ENCODE results near the gene WIPF2.
"Not testable (repeated sequence)": the region's sequence is repeated elsewhere in the genome, so short reads cannot be mapped to it uniquely, and the experiment has no call there.

The WIPF2 gene

GRCh38 chr17:40295488-40296436 is 76.7 kb downstream of the WIPF2 start:
- no peak for DNase-seq (ENCODE audit: low read depth in 2 of 2)

- no peak for DNase-seq (ENCODE audit: low read depth in 2 of 2)
These were observed 78.4 kb downstream of the WIPF2 start for GRCh38 chr17:40297511-40297910.

- no peak for DNase-seq (ENCODE audit: low read depth in 2 of 2)
These were observed 79.6 kb downstream of the WIPF2 start for GRCh38 chr17:40298726-40299125.

GRCh38 chr17:40299159-40299757 is 80.2 kb downstream of the WIPF2 start:
- DNase-seq (ENCODE audit: low read depth in 2 of 2) = not testable (repeated sequence)

GRCh38 chr17:40301315-40301714 is 82.2 kb downstream of the WIPF2 start:
- no peak for DNase-seq (ENCODE audit: low read depth in 2 of 2)

- DNase-seq (ENCODE audit: low read depth in 2 of 2) = no peak
These were observed 84.0 kb downstream of the WIPF2 start for GRCh38 chr17:40303009-40303657.

- no peak for DNase-seq (ENCODE audit: low read depth in 2 of 2)
These were observed 84.8 kb downstream of the WIPF2 start for GRCh38 chr17:40303708-40304551.

- DNase-seq (ENCODE audit: low read depth in 2 of 2) = not testable (repeated sequence)
These were observed 85.4 kb downstream of the WIPF2 start for GRCh38 chr17:40304552-40304863.

- not testable (repeated sequence) for DNase-seq (ENCODE audit: low read depth in 2 of 2)
These were observed 85.8 kb downstream of the WIPF2 start for GRCh38 chr17:40304866-40305265.

- DNase-seq (ENCODE audit: low read depth in 2 of 2) = no peak
These were observed 87.3 kb downstream of the WIPF2 start for GRCh38 chr17:40306395-40306794.

GRCh38 chr17:40307001-40307730 is 88.1 kb downstream of the WIPF2 start:
- no peak for DNase-seq (ENCODE audit: low read depth in 2 of 2)

GRCh38 chr17:40307740-40308239 is 88.7 kb downstream of the WIPF2 start:
- DNase-seq (ENCODE audit: low read depth in 2 of 2) = no peak

GRCh38 chr17:40309031-40309948 is 90.2 kb downstream of the WIPF2 start, which contains the start of gene RARA:
Gene RARA, plus strand, starts transcription at chr17:40309180. Its CDS starts 22,039 bp downstream, at chr17:40331219.
- no peak for DNase-seq (ENCODE audit: low read depth in 2 of 2)

GRCh38 chr17:40309949-40310510 is 90.9 kb downstream of the WIPF2 start:
- DNase-seq (ENCODE audit: low read depth in 2 of 2) = no peak

GRCh38 chr17:40310882-40311391 is 91.8 kb downstream of the WIPF2 start:
- no peak for DNase-seq (ENCODE audit: low read depth in 2 of 2)

GRCh38 chr17:40311575-40311974 is 92.5 kb downstream of the WIPF2 start:
- DNase-seq (ENCODE audit: low read depth in 2 of 2) = no peak

GRCh38 chr17:40312131-40312731 is 93.1 kb downstream of the WIPF2 start:
- no peak for DNase-seq (ENCODE audit: low read depth in 2 of 2)

- no peak for DNase-seq (ENCODE audit: low read depth in 2 of 2)
These were observed 94.0 kb downstream of the WIPF2 start for GRCh38 chr17:40312893-40313667.
